ENCODE measurements around the gene MAP6. TPM values are rescaled to one million over a fixed set of nuclear protein-coding genes. Genes with fewer than 3 reads are reported as not detected.

Gene MAP6
- total RNA-seq, 1 donor from 2014 or later, result 26.4 TPM

DNA sequence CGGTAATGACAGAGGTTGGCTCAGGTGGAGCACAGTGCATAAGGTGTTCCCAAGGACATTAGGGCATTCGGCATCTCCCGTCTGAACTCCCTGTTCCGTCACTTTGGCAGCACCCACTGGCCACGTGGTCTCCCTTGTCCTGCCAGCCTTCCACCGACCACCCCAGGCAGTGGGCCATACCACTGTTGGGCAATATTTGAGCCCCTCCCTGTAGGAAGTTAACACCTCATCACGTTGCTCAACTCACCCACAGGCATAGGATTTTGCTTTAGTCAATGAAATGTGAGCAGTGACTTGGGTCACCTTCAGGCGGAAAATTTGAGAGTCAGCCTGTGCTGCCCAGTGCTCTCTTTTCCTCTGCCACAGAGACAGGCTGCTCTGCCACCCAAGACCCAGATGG lies 62.7 kb downstream of the MAP6 start:
- DNase-seq (ENCODE audit: low spot score), result no peak
- TF ChIP-seq, protein P1, sequence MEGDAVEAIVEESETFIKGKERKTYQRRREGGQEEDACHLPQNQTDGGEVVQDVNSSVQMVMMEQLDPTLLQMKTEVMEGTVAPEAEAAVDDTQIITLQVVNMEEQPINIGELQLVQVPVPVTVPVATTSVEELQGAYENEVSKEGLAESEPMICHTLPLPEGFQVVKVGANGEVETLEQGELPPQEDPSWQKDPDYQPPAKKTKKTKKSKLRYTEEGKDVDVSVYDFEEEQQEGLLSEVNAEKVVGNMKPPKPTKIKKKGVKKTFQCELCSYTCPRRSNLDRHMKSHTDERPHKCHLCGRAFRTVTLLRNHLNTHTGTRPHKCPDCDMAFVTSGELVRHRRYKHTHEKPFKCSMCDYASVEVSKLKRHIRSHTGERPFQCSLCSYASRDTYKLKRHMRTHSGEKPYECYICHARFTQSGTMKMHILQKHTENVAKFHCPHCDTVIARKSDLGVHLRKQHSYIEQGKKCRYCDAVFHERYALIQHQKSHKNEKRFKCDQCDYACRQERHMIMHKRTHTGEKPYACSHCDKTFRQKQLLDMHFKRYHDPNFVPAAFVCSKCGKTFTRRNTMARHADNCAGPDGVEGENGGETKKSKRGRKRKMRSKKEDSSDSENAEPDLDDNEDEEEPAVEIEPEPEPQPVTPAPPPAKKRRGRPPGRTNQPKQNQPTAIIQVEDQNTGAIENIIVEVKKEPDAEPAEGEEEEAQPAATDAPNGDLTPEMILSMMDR (IDR thresholded peaks at IDR 0.05), result no peak
- Mint-ChIP-seq H3K27me3 (ENCODE audit: low read depth) (no peaks in the 10 kb centered on the region), H3K4me3 (ENCODE audit: unreplicated experiment) (no peak overlapping the region), H3K9me3 (ENCODE audit: low read depth) (no peaks in the 10 kb centered on the region), H3K27ac (ENCODE audit: unreplicated experiment) (no peak overlapping the region), H3K36me3 (ENCODE audit: low read depth) (peaks cover 18% of the 10 kb centered on the region), H3K4me1 (ENCODE audit: low read depth) (peaks cover 28% of the 10 kb centered on the region)

DNA sequence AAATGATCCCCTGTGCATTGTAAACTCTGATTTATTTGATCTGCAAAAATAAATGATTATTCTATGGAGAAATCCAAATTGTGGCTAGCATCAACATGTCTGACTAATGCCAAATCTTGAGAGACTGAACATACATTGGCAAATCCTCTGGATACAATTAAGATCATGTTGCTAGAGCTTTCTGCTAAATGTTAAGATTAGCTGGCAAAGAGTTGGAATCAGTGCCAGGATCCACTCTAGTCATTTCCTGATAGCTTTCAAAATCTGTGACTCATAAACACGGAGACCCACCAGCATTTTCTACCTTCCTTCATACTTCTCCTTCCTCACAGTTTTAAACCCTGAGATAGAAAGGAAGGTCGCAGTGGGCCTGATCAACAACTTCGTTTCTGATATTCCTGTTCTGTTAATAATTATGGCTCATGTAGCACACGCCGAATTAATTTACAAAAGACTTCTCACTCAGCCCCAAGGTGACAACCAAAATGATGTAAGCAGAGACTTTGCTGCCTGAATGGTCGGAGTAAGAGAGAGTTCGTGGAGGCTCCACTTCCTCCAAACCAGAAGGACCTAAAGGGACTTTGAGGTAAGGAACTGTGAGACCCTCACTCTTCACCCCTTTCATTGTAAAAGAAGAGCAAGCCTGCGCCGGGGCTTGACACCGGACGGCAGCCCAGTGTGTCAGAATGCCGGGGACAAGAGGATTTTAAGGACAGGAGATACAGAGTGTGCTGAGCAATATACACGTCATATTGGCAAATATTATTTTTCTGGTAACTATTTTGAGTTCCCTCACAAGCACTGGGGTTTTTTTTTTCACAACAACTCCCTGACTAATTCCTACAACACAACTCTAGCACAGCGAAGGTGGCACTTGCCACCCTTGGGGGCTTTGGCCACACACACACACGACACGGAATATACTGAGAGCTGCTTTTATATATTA lies 64.8 kb downstream of the MAP6 start:
- Mint-ChIP-seq H3K36me3 (ENCODE audit: low read depth) (peaks cover 16% of the 10 kb centered on the region), H3K4me3 (ENCODE audit: unreplicated experiment) (no peak overlapping the region), H3K9me3 (ENCODE audit: low read depth) (no peaks in the 10 kb centered on the region), H3K4me1 (ENCODE audit: low read depth) (peaks cover 28% of the 10 kb centered on the region), H3K27me3 (ENCODE audit: low read depth) (no peaks in the 10 kb centered on the region), H3K27ac (ENCODE audit: unreplicated experiment) (peak overlapping the region; percentile 94)
- TF ChIP-seq, protein P1 (IDR thresholded peaks at IDR 0.05), result no peak
- DNase-seq (ENCODE audit: low spot score), result no peak

DNA sequence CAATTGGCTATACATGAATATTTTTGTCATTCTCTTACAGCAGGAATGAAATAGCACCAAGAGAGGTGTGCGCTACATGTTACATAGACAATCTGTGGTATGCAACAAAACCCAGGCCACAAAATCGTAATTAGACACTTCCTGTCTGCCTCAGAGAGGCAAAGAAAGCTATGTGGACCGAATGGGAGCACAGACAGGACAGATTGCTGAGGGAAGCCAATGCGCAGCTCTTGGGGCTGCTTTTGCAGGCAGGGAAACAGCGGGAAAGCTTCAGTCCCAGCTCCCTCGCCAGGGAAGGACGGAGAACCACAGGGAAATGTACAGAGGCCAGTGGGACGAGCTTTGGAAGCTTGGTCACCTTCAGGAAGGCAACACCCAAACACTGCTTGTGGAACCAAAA lies 65.9 kb downstream of the MAP6 start:
- no peak for DNase-seq (ENCODE audit: low spot score)
- Mint-ChIP-seq H3K4me1 (ENCODE audit: low read depth) (peaks cover 28% of the 10 kb centered on the region), H3K9me3 (ENCODE audit: low read depth) (no peaks in the 10 kb centered on the region), H3K27me3 (ENCODE audit: low read depth) (no peaks in the 10 kb centered on the region), H3K27ac (ENCODE audit: unreplicated experiment) (peak overlapping the region; percentile 86), H3K4me3 (ENCODE audit: unreplicated experiment) (no peak overlapping the region), H3K36me3 (ENCODE audit: low read depth) (peaks cover 16% of the 10 kb centered on the region)
- TF ChIP-seq, protein P1 (IDR thresholded peaks at IDR 0.05), result no peak

DNA sequence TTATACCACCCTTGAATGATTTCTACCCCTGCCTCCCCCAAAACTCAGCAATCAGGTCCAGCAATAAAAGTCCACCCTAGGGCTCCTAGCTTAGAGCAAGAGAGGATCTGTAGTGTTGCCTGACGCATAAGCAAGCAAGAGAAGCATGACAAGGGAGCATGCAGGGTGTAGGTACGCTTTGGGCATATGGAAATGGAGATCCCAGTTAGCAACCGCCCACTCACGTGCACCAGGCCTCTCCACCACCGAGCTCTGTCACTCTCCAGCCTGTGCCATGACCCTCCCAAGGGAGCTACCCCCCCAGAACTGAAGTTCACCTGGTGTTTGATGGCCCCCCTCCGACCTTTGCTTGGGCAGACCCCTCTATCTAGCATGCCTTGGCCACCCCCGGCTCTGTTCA lies 67.3 kb downstream of the MAP6 start:
- TF ChIP-seq, protein P1 (IDR thresholded peaks at IDR 0.05), result no peak
- H3K9me3 Mint-ChIP-seq (ENCODE audit: low read depth), result no peaks in the 10 kb centered on the region
- no peak overlapping the region for H3K27ac Mint-ChIP-seq (ENCODE audit: unreplicated experiment)
- no peak for DNase-seq (ENCODE audit: low spot score)
- no peaks in the 10 kb centered on the region for H3K27me3 Mint-ChIP-seq (ENCODE audit: low read depth)
- H3K36me3 Mint-ChIP-seq (ENCODE audit: low read depth), result peaks cover 9% of the 10 kb centered on the region
- no peak overlapping the region for H3K4me3 Mint-ChIP-seq (ENCODE audit: unreplicated experiment)
- peaks cover 28% of the 10 kb centered on the region for H3K4me1 Mint-ChIP-seq (ENCODE audit: low read depth)

DNA sequence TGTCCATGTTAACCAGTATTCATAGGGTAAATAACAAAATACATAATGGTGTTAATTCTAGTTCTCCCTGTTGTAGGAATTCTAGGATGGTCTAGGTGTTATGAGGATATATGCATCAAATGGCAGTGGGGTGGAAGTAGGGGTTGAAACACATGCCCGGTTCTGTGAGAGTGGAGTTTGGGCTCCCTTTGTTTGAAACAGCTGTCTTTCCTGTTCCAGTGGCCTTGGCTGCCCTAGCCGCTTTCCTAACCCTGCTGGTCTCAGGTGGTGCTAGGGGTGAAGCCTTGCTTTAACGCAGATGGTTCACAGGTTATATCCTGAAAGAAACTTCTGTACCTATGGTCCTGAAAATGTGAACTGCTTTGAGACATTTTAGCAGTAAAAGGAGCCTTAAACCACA lies 68.5 kb downstream of the MAP6 start:
- TF ChIP-seq, protein P1 (IDR thresholded peaks at IDR 0.05), result no peak

More for the DNA sequence above, 68.5 kb downstream of the MAP6 start:
- no peaks in the 10 kb centered on the region for H3K9me3 Mint-ChIP-seq (ENCODE audit: low read depth)
- H3K4me3 Mint-ChIP-seq (ENCODE audit: unreplicated experiment), result no peak overlapping the region
- H3K4me1 Mint-ChIP-seq (ENCODE audit: low read depth), result peaks cover 28% of the 10 kb centered on the region
- peaks cover 2% of the 10 kb centered on the region for H3K36me3 Mint-ChIP-seq (ENCODE audit: low read depth)
- no peak overlapping the region for H3K27ac Mint-ChIP-seq (ENCODE audit: unreplicated experiment)
- no peak for DNase-seq (ENCODE audit: low spot score)
- no peaks in the 10 kb centered on the region for H3K27me3 Mint-ChIP-seq (ENCODE audit: low read depth)

All from chondrocyte (in vitro differentiated cells).